Smooth muscle cell (in vitro differentiated cells): ENCODE data around the gene RPLP2. TPM values are rescaled to one million over a fixed set of nuclear protein-coding genes. Genes with fewer than 3 reads are reported as not detected.

Source experiments
- DNase-seq: peaks from one replicate; lab custom pipeline; 2025; ENCODE audit not compliant: unreplicated experiment; lab: John Stamatoyannopoulos, UW
- H2AFZ ChIP-seq: fragments of 200-600 bp; sonication (generic); 2 replicates; pipeline ENCODE4 v1.6.0; 2016; ENCODE audit warnings: antibody characterized with exemption, low read depth, mild to moderate bottlenecking
- H3F3A ChIP-seq: fragments of 200-600 bp; sonication (generic); 2 replicates; pipeline ENCODE4 v1.6.0; 2017; ENCODE audit warnings: antibody characterized with exemption, low read depth
- H3K27ac ChIP-seq: fragments of 200-600 bp; sonication (generic); 2 replicates; pipeline ENCODE4 v1.5.1; 2016; ENCODE audit warnings: low read depth, mild to moderate bottlenecking
- H3K27me3 ChIP-seq: fragments of 200-600 bp; sonication (generic); 2 replicates; pipeline ENCODE4 v1.6.1; 2016; ENCODE audit warnings: low read depth, mild to moderate bottlenecking
- H3K36me3 ChIP-seq: fragments of 200-600 bp; sonication (generic); 2 replicates; pipeline ENCODE4 v1.5.1; 2016; ENCODE audit warnings: low read depth
- H3K4me1 ChIP-seq: fragments of 200-600 bp; sonication (generic); 2 replicates; pipeline ENCODE4 v1.5.1; 2016; ENCODE audit warnings: low read depth
- H3K4me2 ChIP-seq: fragments of 200-600 bp; sonication (generic); 2 replicates; pipeline ENCODE4 v1.6.0; 2016; ENCODE audit warnings: mild to moderate bottlenecking
- H3K4me3 ChIP-seq: fragments of 200-600 bp; sonication (generic); 2 replicates; pipeline ENCODE4 v1.5.1; 2016; ENCODE audit warnings: mild to moderate bottlenecking
- H3K79me2 ChIP-seq: fragments of 200-600 bp; sonication (generic); 2 replicates; pipeline ENCODE4 v1.6.0; 2016; ENCODE audit warnings: low read depth, mild to moderate bottlenecking
- H3K9ac ChIP-seq: fragments of 200-600 bp; sonication (generic); 2 replicates; pipeline ENCODE4 v1.6.0; 2016; ENCODE audit warnings: low read depth
- H3K9me3 ChIP-seq: fragments of 200-600 bp; sonication (generic); replicated peaks from 2 replicates; pipeline ENCODE4 v1.5.1; 2016; ENCODE audit warnings: low read depth
- H4K20me1 ChIP-seq: fragments of 200-600 bp; sonication (generic); 2 replicates; pipeline ENCODE4 v1.6.0; 2016; ENCODE audit warnings: low read depth
- whole genome bisulfite sequencing: methylation state at CpG from one replicate; pipeline ENCODE4 v1.1.7; 2016; ENCODE audit warnings: low lambda C conversion rate; 5-methylcytosine and 5-hydroxymethylcytosine counted together
- polyA plus RNA-seq: library from polyadenylated mRNA; unstranded; fragments of >200 nt; fragmentation: Nextera tagmentation; extraction: Ambion mirVana; gene quantifications from 2 replicates; pipeline ENCODE4 v1.2.1, GENCODE V29; 2016
- total RNA-seq: library from RNA; depleted of rRNA; stranded (reverse); fragments of >200 nt; gene quantifications from 2 replicates; pipeline ENCODE4 v1.2.3, GENCODE V29; 2014
- TF ChIP-seq, protein P1 (sequence below): fragments of 200-600 bp; sonication (generic); IDR thresholded peaks from 2 replicates; pipeline ENCODE4 v1.5.1; 2017; ENCODE audit warnings: borderline replicate concordance, mild to moderate bottlenecking, antibody characterized with exemption; ENCODE audit not compliant: insufficient read depth, poor library complexity, severe bottlenecking

The RPLP2 gene
- total and polyA plus RNA-seq, 2 experiments from 2014 or later: 472 to 622 TPM

DNA sequence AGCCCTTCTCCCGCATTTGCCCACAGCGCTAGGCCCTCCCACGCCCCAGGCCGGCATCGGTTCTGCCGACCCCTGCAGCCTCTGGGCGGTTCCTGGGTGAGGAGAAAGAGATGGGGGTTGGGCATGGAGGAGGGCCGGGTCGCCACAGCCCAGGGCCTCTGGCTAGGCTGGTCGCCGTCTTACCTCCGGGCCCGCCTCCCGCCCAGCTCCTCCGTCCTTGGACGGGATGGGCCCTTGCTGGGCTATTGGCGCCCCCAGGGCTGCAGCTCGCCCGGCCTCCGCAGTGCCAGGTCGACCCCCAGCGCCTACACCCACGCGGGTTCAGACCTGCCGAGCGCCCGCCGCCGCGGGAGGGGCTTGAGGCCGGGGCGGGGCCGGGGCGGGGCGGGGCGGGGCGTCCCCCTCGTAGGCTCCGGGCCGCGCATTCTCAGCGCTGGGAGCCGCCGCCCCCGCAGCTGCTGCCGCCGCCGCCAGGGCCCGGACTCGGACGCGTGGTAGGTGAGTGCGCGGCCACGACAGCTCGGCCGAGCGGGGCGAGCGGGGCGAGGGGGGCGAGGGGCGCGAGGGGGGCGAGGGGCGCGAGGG lies 22.9 kb downstream of the RPLP2 start, which contains the start of gene CD151:
Gene CD151, plus strand, starts transcription at position 424 of the 585 bp plus-strand sequence. CDS start 3,118 bp downstream, outside the sequence.
- TF ChIP-seq, protein P1, sequence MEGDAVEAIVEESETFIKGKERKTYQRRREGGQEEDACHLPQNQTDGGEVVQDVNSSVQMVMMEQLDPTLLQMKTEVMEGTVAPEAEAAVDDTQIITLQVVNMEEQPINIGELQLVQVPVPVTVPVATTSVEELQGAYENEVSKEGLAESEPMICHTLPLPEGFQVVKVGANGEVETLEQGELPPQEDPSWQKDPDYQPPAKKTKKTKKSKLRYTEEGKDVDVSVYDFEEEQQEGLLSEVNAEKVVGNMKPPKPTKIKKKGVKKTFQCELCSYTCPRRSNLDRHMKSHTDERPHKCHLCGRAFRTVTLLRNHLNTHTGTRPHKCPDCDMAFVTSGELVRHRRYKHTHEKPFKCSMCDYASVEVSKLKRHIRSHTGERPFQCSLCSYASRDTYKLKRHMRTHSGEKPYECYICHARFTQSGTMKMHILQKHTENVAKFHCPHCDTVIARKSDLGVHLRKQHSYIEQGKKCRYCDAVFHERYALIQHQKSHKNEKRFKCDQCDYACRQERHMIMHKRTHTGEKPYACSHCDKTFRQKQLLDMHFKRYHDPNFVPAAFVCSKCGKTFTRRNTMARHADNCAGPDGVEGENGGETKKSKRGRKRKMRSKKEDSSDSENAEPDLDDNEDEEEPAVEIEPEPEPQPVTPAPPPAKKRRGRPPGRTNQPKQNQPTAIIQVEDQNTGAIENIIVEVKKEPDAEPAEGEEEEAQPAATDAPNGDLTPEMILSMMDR: no peak
- no peaks in the 10 kb centered on the region for H3K36me3 ChIP-seq
- no peaks in the 10 kb centered on the region for H3K9me3 ChIP-seq
- peak within 1 kb of the TSS; percentile 97 for H3K4me2 ChIP-seq
- DNase-seq: peak; percentile 70
- peak within 1 kb of the TSS; percentile 90 for H3K27ac ChIP-seq
- peaks cover 38% of the 10 kb centered on the region for H3K27me3 ChIP-seq
- H3K9ac ChIP-seq: peak within 1 kb of the TSS; percentile 92
- peak within 1 kb of the TSS; percentile 73 for H3K4me3 ChIP-seq
- H4K20me1 ChIP-seq: peaks cover 70% of the 10 kb centered on the region
- peaks cover 28% of the 10 kb centered on the region for H3K79me2 ChIP-seq
- 1% methylated on average over 23 of the region's 67 CpGs for WGBS
- no peak within 1 kb of the TSS for H2AFZ ChIP-seq
- H3F3A ChIP-seq: peaks cover 14% of the 10 kb centered on the region
- H3K4me1 ChIP-seq: peaks cover 41% of the 10 kb centered on the region

DNA sequence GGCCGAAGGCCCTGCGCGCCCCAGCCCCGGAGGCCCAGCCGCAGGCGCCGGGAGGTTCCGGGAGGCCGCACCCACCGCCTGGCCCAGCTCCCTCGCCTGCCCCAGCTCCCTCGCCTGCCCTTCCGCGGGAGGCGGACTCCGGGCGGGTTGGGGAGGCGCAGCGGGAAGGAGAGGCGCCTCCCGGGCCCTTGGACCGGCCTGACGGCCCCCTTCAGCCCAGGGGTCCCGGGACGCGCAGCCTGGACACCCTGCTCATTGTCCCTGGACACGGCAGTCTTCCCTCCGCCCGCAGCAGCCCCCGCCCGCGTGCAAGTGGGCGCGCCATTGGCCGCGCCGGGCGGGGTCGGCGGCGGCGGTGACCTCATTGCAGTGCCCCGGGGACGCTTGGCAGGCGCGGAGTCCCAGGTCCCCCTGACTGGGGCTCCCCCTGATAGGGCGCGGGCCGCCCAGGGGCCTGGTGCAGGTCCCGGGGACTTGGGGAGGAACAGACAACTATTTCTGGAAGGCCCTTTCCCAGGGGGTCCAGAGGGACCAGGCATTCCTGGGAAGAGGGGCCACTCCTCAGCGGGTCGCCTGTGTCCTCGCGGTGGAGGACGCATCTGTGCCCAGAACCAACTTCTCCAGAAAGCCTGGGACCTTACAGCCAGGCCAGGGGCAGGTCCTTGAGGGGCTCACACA lies 23.5 kb downstream of the RPLP2 start:
- peaks cover 74% of the 10 kb centered on the region for H4K20me1 ChIP-seq
- TF ChIP-seq, protein P1: no peak
- H3K36me3 ChIP-seq: no peaks in the 10 kb centered on the region
- peaks cover 31% of the 10 kb centered on the region for H3K27me3 ChIP-seq
- peaks cover 28% of the 10 kb centered on the region for H3K79me2 ChIP-seq
- peak overlapping the region; percentile 90 for H3K27ac ChIP-seq
- H3K9ac ChIP-seq: peak overlapping the region; percentile 92
- H3K4me2 ChIP-seq: peak overlapping the region; percentile 97
- H2AFZ ChIP-seq: no peak overlapping the region
- WGBS: under 1% methylated on average over 33 of the region's 55 CpGs
- H3K9me3 ChIP-seq: no peaks in the 10 kb centered on the region
- H3F3A ChIP-seq: peaks cover 18% of the 10 kb centered on the region
- peaks cover 38% of the 10 kb centered on the region for H3K4me1 ChIP-seq
- peak overlapping the region; percentile 73 for H3K4me3 ChIP-seq
- DNase-seq: peak; percentile 71

DNA sequence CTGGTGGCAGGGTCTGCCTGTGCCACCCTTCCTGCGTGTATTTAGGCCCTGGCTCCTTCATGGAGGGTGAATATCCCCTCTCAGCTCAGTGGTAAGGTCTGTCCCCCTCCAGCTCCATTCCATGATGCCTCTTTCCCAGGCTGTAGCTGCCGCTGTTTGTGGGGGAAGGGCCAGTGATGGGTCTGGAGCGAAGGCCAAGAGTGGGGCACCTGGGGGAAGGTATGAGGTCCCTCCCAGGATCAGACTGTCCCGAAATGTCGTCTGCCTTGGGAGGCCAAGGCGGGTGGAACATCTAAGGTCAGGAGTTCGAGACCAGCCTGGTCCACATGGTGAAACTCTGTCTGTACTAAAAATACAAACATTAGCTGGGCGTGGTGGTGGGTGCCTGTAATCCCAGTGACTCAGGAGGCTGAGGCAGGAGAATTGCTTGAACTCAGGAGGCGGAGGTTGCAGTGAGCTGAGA lies 24.1 kb downstream of the RPLP2 start:
- peaks cover 28% of the 10 kb centered on the region for H3K79me2 ChIP-seq
- no peak overlapping the region for H2AFZ ChIP-seq
- H3F3A ChIP-seq: peaks cover 18% of the 10 kb centered on the region
- H4K20me1 ChIP-seq: peaks cover 74% of the 10 kb centered on the region
- TF ChIP-seq, protein P1: no peak
- peaks cover 25% of the 10 kb centered on the region for H3K27me3 ChIP-seq
- peak overlapping the region; percentile 90 for H3K27ac ChIP-seq
- no peaks in the 10 kb centered on the region for H3K36me3 ChIP-seq
- peak overlapping the region; percentile 73 for H3K4me3 ChIP-seq
- peak overlapping the region; percentile 97 for H3K4me2 ChIP-seq
- no peak for DNase-seq
- H3K4me1 ChIP-seq: peaks cover 35% of the 10 kb centered on the region
- WGBS: 36% methylated on average over 9 of the region's 9 CpGs
- peak overlapping the region; percentile 92 for H3K9ac ChIP-seq
- no peaks in the 10 kb centered on the region for H3K9me3 ChIP-seq
